ENCODE data around the gene HARS1. TPM values are rescaled to one million over a fixed set of nuclear protein-coding genes. Genes with fewer than 3 reads are reported as not detected.

Gene HARS1
- total and polyA plus RNA-seq, 2 of the 13 experiments (the other 11 are each of a cell fraction or from before 2014, with no cell fraction given), result 36.9 to 66.2 TPM

- TF ChIP-seq ZHX2 (IDR thresholded peaks at IDR 0.05; ENCODE audit: low read depth) (peak; percentile 43; the same call in 1 of the 2 replicates), ZHX2 (CRISPR knock-in tag; IDR thresholded peaks at IDR 0.05; ENCODE audit: borderline replicate concordance) (no peak), ZNF687 (CRISPR knock-in tag; IDR thresholded peaks at IDR 0.05) (peak; percentile 88), U2AF2 (IDR thresholded peaks at IDR 0.05; ENCODE audit: low read depth, low read length) (no peak), TERF1 (CRISPR knock-in tag; IDR thresholded peaks at IDR 0.05) (no peak), ZNF800 (CRISPR knock-in tag; IDR thresholded peaks at IDR 0.05) (no peak), ZNF18 (CRISPR knock-in tag; IDR thresholded peaks at IDR 0.05; ENCODE audit: insufficient replicate concordance) (no peak), MXD3 (CRISPR knock-in tag; IDR thresholded peaks at IDR 0.05) (peak; percentile 60; the same call in 1 of the 2 replicates), NFRKB (IDR thresholded peaks at IDR 0.05) (no peak), ZNF724P (CRISPR knock-in tag; IDR thresholded peaks at IDR 0.05; ENCODE audit: borderline replicate concordance) (no peak), SRSF1 (optimal IDR thresholded peaks at IDR 0.05; ENCODE audit: low read depth, low read length) (peak; percentile 82), ZNF781 (CRISPR knock-in tag; IDR thresholded peaks at IDR 0.05; ENCODE audit: borderline replicate concordance, not compliant biosample characterization) (peak; percentile 31)
Measured at GRCh38 chr5:140664359-140665119, 26.6 kb downstream of the HARS1 start, which contains the start of gene WDR55 (continued).
